GM19043 (cell line): ENCODE data around the gene CEP44.
"Not testable (repeated sequence)": the region's sequence is repeated elsewhere in the genome, so short reads cannot be mapped to it uniquely, and the experiment has no call there.

ENCODE experiments used
- ATAC-seq: cut with Tn5 transposase; IDR thresholded peaks from one replicate; pipeline ENCODE4 v1.9.1; 2021; ENCODE audit warnings: low read depth; ENCODE audit not compliant: unreplicated experiment

Gene CEP44

DNA sequence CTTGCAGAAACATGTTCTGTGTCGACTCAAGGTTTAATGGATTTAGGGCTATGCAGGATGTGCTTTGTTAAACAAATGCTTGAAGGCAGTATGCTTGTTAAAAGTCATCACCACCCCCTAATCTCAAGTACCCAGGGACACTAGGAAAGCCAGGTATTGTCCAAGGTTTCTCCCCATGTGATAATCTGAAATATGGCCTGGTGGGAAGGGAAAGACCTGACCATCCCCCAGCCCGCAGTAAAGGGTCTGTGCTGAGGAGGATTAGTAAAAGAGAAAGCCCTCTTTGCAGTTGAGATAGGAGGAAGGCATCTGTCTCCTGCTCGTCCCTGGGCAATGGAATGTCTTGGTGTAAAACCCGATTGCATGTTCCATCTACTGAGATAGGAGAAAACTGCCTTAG, 96.5 kb downstream of the CEP44 start:
- ATAC-seq, result not testable (repeated sequence)

GRCh38 chr4:174380699-174381439, 97.2 kb downstream of the CEP44 start:
- ATAC-seq, result no peak

- ATAC-seq, result no peak
Observed at GRCh38 chr4:174381440-174381800, 97.7 kb downstream of the CEP44 start.
